ENCODE data around the gene CD36.

DNA sequence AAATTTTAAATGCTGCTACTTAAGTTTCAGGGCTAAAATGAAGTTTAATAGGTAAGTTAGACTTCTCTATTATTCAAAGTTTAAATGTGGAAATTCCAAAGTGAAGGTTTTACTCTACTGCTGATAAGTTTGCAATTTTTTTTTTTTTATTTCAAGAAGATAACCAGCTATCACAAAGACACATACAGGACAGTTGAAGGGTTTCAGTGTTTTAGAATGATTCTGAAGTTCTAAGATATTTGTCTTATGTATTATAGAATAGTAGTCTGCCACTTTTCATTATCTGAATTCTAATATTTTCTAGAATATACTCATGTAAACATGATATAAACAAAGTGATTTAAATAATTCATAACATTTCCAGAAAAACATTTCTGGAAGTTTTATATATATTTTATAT, 7.0 kb upstream of the CD36 start:
- TF ChIP-seq POLR2A (IDR thresholded peaks at IDR 0.05; ENCODE audit: low read depth, low read length) (no peak), TAF1 (IDR thresholded peaks at IDR 0.05; ENCODE audit: low read depth, low read length) (no peak), POLR2AphosphoS5 (IDR thresholded peaks at IDR 0.05; ENCODE audit: low read depth, low read length) (no peak), SPI1 (IDR thresholded peaks at IDR 0.05; ENCODE audit: low read depth, low read length) (no peak), PAX5 (IDR thresholded peaks at IDR 0.05; ENCODE audit: insufficient read depth, low read length, severe bottlenecking) (no peak)

Data from GM12891 (cell line).